ENCODE results near the gene INPP4B. TPM values are rescaled to one million over a fixed set of nuclear protein-coding genes. Genes with fewer than 3 reads are reported as not detected.

INPP4B gene
- total RNA-seq, 1 experiment from 2014 or later = 0.07 TPM

DNA sequence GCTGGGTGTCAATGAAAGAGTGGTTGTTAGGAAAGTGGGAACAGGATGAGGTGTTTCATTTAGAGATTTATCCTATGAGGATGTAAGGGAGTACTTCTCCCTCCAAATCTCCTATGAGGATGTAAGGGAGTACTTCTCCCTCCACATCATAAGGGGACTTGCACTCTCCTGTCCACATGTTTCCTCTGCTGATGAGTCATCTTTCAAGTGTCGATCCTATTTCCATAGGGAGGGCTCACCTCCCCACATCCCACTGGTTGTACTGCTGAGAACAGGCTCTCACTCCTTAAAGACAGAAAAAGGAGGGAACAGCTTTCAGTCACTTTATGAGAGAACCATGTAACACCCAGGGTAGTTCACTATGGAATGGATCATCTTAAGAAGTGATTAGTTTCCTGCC lies 65.0 kb downstream of the INPP4B start:
- Mint-ChIP-seq H3K4me1 (no peaks in the 10 kb centered on the region), H3K27me3 (ENCODE audit: low read depth) (no peaks in the 10 kb centered on the region), H3K9me3 (no peaks in the 10 kb centered on the region), H3K27ac (peak overlapping the region in 1 of 3 experiments; percentile 39; a peak in 1 of 7 replicates), H3K4me3 (no peak overlapping the region), H3K36me3 (ENCODE audit: insufficient read depth in 1 of 3, low read depth in 3 of 3) (no peaks in the 10 kb centered on the region)
- Histone ChIP-seq H2BK20ac (ENCODE audit: low read depth, low read length, poor library complexity, severe bottlenecking) (no peak overlapping the region), H2BK5ac (ENCODE audit: insufficient read length, low read length) (no peak overlapping the region), H3K23ac (ENCODE audit: insufficient read length, low read depth, low read length) (no peak overlapping the region), H4K91ac (ENCODE audit: insufficient read length, low read depth, low read length) (no peak overlapping the region), H3K79me1 (ENCODE audit: insufficient read depth, low read depth, low read length, poor library complexity, severe bottlenecking) (no peaks in the 10 kb centered on the region), H4K5ac (ENCODE audit: insufficient read length, low read depth, low read length) (no peak overlapping the region), H3T11ph (ENCODE audit: low read length) (no peak overlapping the region), H3K56ac (ENCODE audit: insufficient read length, low read depth, low read length) (no peak overlapping the region), H2BK15ac (ENCODE audit: low read depth, low read length) (no peak overlapping the region), H4K20me1 (ENCODE audit: control insufficient read depth, insufficient read depth, insufficient read length) (no peaks in the 10 kb centered on the region), H3K27me3 (ENCODE audit: insufficient read depth, low read length) (no peaks in the 10 kb centered on the region), H3K9me3 (ENCODE audit: control insufficient read depth, low read depth, low read length) (no peaks in the 10 kb centered on the region), H2AFZ (ENCODE audit: low read length) (no peak overlapping the region), H3K4me1 (ENCODE audit: insufficient read depth, low read length) (no peaks in the 10 kb centered on the region), H3K27ac (ENCODE audit: insufficient read length, low read depth, low read length) (no peak overlapping the region), H2BK120ac (ENCODE audit: low read depth, low read length, poor library complexity, severe bottlenecking) (no peak overlapping the region), H3K4ac (ENCODE audit: low read depth, low read length) (no peak overlapping the region), H3K4me2 (ENCODE audit: insufficient read depth, insufficient read length, low read length) (no peak overlapping the region), H3K9ac (ENCODE audit: extremely low read depth, insufficient read length, low read length) (no peak overlapping the region), H3K23me2 (ENCODE audit: insufficient read length, low read depth, low read length, poor library complexity, severe bottlenecking) (no peaks in the 10 kb centered on the region), H2BK12ac (ENCODE audit: insufficient read length, low read depth, low read length) (no peak overlapping the region), H3K79me2 (ENCODE audit: insufficient read depth, low read length) (no peaks in the 10 kb centered on the region), H2AK5ac (ENCODE audit: insufficient read length, low read length) (no peak overlapping the region), H3K18ac (ENCODE audit: insufficient read length, low read depth, low read length) (no peak overlapping the region), H4K8ac (replicated peaks; ENCODE audit: insufficient read length, low read depth, low read length) (no peak overlapping the region), H3K14ac (ENCODE audit: insufficient read depth, low read length) (no peak overlapping the region)
- no CpG with 5 or more reads among the region's 1 CpG for WGBS (ENCODE audit: extremely low coverage, insufficient read length, low lambda C conversion rate)
- TF ChIP-seq, protein P1, sequence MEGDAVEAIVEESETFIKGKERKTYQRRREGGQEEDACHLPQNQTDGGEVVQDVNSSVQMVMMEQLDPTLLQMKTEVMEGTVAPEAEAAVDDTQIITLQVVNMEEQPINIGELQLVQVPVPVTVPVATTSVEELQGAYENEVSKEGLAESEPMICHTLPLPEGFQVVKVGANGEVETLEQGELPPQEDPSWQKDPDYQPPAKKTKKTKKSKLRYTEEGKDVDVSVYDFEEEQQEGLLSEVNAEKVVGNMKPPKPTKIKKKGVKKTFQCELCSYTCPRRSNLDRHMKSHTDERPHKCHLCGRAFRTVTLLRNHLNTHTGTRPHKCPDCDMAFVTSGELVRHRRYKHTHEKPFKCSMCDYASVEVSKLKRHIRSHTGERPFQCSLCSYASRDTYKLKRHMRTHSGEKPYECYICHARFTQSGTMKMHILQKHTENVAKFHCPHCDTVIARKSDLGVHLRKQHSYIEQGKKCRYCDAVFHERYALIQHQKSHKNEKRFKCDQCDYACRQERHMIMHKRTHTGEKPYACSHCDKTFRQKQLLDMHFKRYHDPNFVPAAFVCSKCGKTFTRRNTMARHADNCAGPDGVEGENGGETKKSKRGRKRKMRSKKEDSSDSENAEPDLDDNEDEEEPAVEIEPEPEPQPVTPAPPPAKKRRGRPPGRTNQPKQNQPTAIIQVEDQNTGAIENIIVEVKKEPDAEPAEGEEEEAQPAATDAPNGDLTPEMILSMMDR (conservative IDR thresholded peaks at IDR 0.05) = no peak
- no peak for DNase-seq

Data from H9 (cell line).